ENCODE results near the gene KIRREL3.

- TF ChIP-seq POLR2A (IDR thresholded peaks at IDR 0.05) (no peak), CTCF (IDR thresholded peaks at IDR 0.05) (no peak), EP300 (IDR thresholded peaks at IDR 0.05) (no peak)
Observed at GRCh38 chr11:126426820-126427749, 573.5 kb downstream of the KIRREL3 start.

Measured in ovary (tissue), 3 donors.